Measurements from ENCODE around the gene ELFN1. TPM values are rescaled to one million over a fixed set of nuclear protein-coding genes. Genes with fewer than 3 reads are reported as not detected.

The ELFN1 gene
- total RNA-seq, 4 donors from 2014 or later: 0.12 to 1.0 (median 0.46) TPM

DNA sequence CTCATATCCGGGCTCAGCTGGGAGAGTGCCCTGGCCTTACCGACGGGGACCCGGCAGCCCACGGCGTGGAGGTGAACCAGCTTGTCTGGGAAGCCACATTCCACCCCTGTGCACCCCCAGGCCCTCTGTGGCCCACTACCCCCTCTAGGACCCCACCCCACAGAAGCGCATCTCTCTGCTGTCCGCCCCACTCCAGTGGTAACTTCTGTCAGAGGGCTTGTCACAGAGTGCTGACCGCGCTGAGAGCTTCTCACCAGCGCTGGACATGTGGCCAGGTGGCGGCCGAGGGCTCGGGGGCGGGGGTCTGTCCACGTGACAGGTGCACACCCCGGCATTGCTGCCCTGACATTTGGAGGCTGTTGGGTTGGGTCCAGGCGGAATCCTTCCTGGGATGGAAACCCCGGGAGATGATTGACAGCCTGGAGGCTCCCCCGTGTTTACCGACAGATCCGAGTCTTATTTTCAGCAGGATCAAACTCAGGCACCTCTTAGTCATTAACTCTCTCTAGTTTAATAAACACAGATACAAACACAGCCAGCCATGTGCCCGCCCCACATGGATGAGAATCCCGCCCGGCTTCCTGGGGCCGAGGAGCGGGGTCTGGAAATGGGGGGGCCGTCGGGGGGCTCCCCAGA is 5.1 kb downstream of the ELFN1 start:
- H3K4me3 ChIP-seq: no peak overlapping the region
- in situ Hi-C loops (cut with MboI; ENCODE audit: low sequenced_read_pairs in 4 of 4): no loop called here
- peaks cover 36 to 59% (median 57%) of the 10 kb centered on the region in 3 donors for H3K27me3 ChIP-seq
- DNase-seq (peak in 1 of 2 donors; percentile 6), ATAC-seq (no peak)
- no peaks in the 10 kb centered on the region for H3K36me3 ChIP-seq
- intact Hi-C loops (cut with DNase I; ENCODE audit: low total_unique reads): no loop called here
- H3K27ac ChIP-seq: no peak overlapping the region
- no peaks in the 10 kb centered on the region for H3K4me1 ChIP-seq
- TF ChIP-seq, protein P1, sequence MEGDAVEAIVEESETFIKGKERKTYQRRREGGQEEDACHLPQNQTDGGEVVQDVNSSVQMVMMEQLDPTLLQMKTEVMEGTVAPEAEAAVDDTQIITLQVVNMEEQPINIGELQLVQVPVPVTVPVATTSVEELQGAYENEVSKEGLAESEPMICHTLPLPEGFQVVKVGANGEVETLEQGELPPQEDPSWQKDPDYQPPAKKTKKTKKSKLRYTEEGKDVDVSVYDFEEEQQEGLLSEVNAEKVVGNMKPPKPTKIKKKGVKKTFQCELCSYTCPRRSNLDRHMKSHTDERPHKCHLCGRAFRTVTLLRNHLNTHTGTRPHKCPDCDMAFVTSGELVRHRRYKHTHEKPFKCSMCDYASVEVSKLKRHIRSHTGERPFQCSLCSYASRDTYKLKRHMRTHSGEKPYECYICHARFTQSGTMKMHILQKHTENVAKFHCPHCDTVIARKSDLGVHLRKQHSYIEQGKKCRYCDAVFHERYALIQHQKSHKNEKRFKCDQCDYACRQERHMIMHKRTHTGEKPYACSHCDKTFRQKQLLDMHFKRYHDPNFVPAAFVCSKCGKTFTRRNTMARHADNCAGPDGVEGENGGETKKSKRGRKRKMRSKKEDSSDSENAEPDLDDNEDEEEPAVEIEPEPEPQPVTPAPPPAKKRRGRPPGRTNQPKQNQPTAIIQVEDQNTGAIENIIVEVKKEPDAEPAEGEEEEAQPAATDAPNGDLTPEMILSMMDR (IDR thresholded peaks at IDR 0.05 in 4 of 5, conservative IDR thresholded peaks at IDR 0.05 in 1 of 5): no peak
- no peak for TF ChIP-seq POLR2A (IDR thresholded peaks at IDR 0.05)
- H3K9me3 ChIP-seq: no peaks in the 10 kb centered on the region

DNA sequence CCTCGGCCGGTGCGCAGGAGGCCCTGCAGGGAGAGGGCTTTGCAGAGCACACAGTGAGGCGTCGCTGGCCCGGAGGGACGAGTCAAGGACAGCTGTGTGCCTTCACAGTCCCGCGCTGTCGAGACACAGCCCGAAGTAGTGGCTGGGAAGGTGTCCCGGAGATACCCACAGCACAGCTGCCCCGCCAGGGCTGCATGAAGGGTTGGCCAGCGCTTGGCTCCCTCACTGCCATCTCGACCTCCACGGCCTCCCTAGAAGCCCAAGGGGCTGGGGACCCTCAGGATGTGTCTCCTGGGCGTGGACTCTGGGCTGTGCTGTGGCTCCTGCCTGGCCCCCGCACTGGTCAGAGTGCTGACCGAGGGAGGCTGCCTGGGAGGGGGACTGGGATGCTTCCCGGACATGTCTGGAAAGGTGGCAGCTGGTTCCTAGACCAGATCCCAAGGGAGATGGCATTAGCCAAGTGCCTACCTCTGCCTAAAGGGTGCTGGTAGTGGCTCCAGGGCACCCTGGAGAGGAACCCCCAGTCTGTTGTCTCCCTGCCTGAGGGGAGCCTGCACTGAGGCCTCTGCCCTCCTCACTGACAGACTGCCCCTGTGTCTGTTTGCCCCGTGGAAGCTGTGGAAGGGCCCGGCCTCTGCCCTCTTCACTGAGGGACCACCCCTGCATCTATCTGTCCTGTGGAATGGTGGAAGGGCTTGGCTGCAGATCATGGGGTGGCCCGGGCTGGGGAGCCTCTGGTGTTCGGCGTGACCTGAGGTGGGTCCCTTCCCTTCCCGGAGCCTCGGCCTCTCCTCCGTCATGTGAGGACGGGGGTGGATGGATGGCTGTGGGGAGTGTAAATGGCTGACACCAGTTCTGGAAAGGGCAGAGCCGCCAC is 5.8 kb downstream of the ELFN1 start:
- no peak for ATAC-seq
- H3K27me3 ChIP-seq: peaks cover 28 to 51% (median 50%) of the 10 kb centered on the region in 3 donors
- H3K4me1 ChIP-seq: no peaks in the 10 kb centered on the region
- no peak for DNase-seq
- no peak overlapping the region for H3K27ac ChIP-seq
- TF ChIP-seq POLR2A (IDR thresholded peaks at IDR 0.05): no peak
- TF ChIP-seq, protein P1 (IDR thresholded peaks at IDR 0.05 in 4 of 5, conservative IDR thresholded peaks at IDR 0.05 in 1 of 5): no peak
- no peaks in the 10 kb centered on the region for H3K9me3 ChIP-seq
- no peak overlapping the region for H3K4me3 ChIP-seq
- in situ Hi-C loops (cut with MboI; ENCODE audit: low sequenced_read_pairs in 4 of 4) (no loop called here), intact Hi-C loops (cut with DNase I; ENCODE audit: low total_unique reads) (no loop called here)
- H3K36me3 ChIP-seq: no peaks in the 10 kb centered on the region

DNA sequence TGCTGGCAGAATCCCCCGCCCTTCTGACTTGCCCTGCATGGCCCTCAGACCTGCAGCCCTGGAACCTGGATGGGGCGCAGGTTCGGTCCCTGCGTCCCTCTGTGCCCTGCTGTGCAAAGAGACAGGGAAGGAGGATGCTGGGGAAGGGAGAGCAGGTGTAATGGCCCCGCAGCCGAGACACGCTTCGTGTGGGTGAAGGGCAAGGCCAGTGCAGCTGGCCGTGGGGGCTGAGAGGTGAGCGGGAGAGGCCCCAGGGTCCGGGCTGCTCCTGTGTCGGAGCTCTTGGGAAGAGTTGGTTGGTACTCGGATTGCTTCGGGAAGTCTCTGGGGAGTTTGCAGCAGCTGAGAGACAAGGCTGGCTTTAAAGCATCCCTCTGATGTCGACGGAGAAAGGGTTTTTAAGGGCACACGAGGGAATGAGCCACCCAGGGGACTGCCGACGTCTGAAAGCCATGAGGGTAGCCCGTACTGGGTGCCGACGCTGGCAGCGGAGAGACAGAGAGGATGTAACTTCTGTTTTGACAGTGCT is 6.5 kb downstream of the ELFN1 start:
- Histone ChIP-seq H3K27me3 (peaks cover 21 to 44% (median 43%) of the 10 kb centered on the region in 3 donors), H3K4me1 (no peaks in the 10 kb centered on the region), H3K36me3 (no peaks in the 10 kb centered on the region), H3K9me3 (no peaks in the 10 kb centered on the region), H3K4me3 (no peak overlapping the region), H3K27ac (no peak overlapping the region)
- ATAC-seq (no peak), DNase-seq (no peak)
- in situ Hi-C loops (cut with MboI; ENCODE audit: low sequenced_read_pairs in 4 of 4) (no loop called here), intact Hi-C loops (cut with DNase I; ENCODE audit: low total_unique reads) (no loop called here)
- TF ChIP-seq, protein P1 (IDR thresholded peaks at IDR 0.05 in 4 of 5, conservative IDR thresholded peaks at IDR 0.05 in 1 of 5): no peak
- no peak for TF ChIP-seq POLR2A (IDR thresholded peaks at IDR 0.05)

DNA sequence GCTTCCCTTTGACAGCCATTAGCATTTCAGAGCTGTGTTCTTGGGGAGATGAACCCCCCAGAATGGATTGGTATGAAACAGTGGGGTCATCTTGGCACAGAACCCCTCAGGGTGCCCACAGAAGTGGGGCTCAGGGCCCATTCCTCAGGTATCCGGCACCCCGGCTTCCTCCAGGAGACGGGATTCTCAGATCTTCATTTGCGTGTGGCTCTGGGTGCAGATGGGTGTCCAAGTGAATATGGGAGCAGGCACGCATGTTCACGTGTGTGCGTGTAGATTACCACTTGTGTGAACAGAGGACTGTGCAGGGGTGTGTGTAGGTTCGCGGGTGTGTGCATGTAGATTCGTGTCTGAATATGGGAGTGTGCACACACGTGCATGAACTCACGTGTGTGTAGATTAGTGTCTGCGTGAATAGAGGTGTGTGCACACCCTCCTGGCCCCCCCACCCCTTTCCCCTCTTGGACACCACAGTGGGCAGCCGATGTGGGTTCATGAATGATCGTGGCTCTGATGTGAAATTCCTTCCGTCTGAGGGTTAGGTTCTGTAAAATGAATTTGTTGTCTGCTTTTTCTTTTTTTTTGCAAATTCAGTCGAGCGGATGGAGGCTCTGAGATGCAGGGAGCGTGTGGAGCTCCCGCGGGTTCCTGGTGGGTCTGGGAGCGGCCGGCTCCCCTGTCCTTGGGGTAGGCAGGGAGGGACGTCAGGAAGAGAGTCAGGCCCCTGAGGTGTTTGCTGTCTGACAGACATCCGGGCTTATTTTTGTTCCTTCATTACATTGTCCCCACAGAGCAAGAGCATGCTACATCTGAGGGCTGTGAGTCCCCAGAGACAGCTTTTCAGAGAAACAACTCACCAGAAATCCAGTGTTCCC is 7.4 kb downstream of the ELFN1 start:
- Histone ChIP-seq H3K27me3 (peaks cover 15 to 36% (median 34%) of the 10 kb centered on the region in 3 donors), H3K4me3 (no peak overlapping the region), H3K36me3 (no peaks in the 10 kb centered on the region), H3K27ac (no peak overlapping the region), H3K9me3 (no peaks in the 10 kb centered on the region), H3K4me1 (no peaks in the 10 kb centered on the region)
- DNase-seq: no peak
- in situ Hi-C loops (cut with MboI; ENCODE audit: low sequenced_read_pairs in 4 of 4) (no loop called here), intact Hi-C loops (cut with DNase I; ENCODE audit: low total_unique reads) (no loop called here)
- no peak for ATAC-seq
- TF ChIP-seq, protein P1 (IDR thresholded peaks at IDR 0.05 in 4 of 5, conservative IDR thresholded peaks at IDR 0.05 in 1 of 5): no peak
- TF ChIP-seq POLR2A (IDR thresholded peaks at IDR 0.05): no peak

Measured in gastrocnemius medialis (tissue), 4 donors.